H1 (cell line): ENCODE data around the gene TP53I13. TPM values are rescaled to one million over a fixed set of nuclear protein-coding genes. Genes with fewer than 3 reads are reported as not detected.

ENCODE experiments used
- CTCF ChIA-PET: fragments of 300-600 bp; sonication (Branson Sonifier 250); formaldehyde crosslinking; loops from one replicate; lab custom pipeline; 2021; ENCODE audit not compliant: partially characterized antibody; lab: Charles Lee
- POLR2A ChIA-PET: fragments of 300-600 bp; sonication (Branson Sonifier 250); formaldehyde crosslinking; loops from one replicate; lab custom pipeline; 2021; ENCODE audit warnings: inconsistent platforms; ENCODE audit not compliant: partially characterized antibody; lab: Charles Lee
- DNase-seq, 2 experiments: peaks; one replicate each; pipeline versions ENCODE4 v3.0.0 to v3.0.0-alpha.2; 2010 to 2022; ENCODE audit warnings: low spot score in 2 of 2, low read depth in 1 of 2, mixed read lengths in 1 of 2
- FAIRE-seq: peaks from 2 replicates; lab custom pipeline; 2011; peaks lifted over from hg19 to GRCh38; lab: Jason Lieb, UNC
- H2AFZ ChIP-seq: 2 replicates; pipeline ENCODE4 v1.8.1; 2012; ENCODE audit warnings: low read length, inconsistent platforms
- H2AK5ac ChIP-seq: 2 replicates; pipeline ENCODE4 v1.6.1; 2013; ENCODE audit warnings: low read depth, low read length
- H2BK120ac ChIP-seq: replicated peaks from 2 replicates; pipeline ENCODE3; 2013; ENCODE audit warnings: low read depth, low read length, inconsistent platforms
- H2BK12ac ChIP-seq: 2 replicates; pipeline ENCODE4 v1.6.1; 2013; ENCODE audit warnings: low read depth, low read length
- H2BK15ac ChIP-seq: 2 replicates; pipeline ENCODE4 v1.6.1; 2013; ENCODE audit warnings: low read length
- H2BK20ac ChIP-seq: 2 replicates; pipeline ENCODE4 v1.6.1; 2013; ENCODE audit warnings: low read length
- H2BK5ac ChIP-seq: 2 replicates; pipeline ENCODE4 v1.6.1; 2013; ENCODE audit warnings: low read depth, low read length
- H3K14ac ChIP-seq: 2 replicates; pipeline ENCODE4 v1.6.1; 2013; ENCODE audit warnings: inconsistent platforms; ENCODE audit not compliant: insufficient read length
- H3K18ac ChIP-seq: 2 replicates; pipeline ENCODE4 v1.6.1; 2013; ENCODE audit warnings: low read length; ENCODE audit errors: extremely low read depth
- H3K23ac ChIP-seq: 2 replicates; pipeline ENCODE4 v1.6.1; 2013; ENCODE audit warnings: inconsistent platforms; ENCODE audit not compliant: insufficient read length
- H3K23me2 ChIP-seq: 2 replicates; pipeline ENCODE4 v1.6.1; 2013; ENCODE audit warnings: low read depth, low read length
- H3K27ac ChIP-seq: 2 replicates; pipeline ENCODE4 v1.6.1; 2011; ENCODE audit warnings: low read depth, low read length, inconsistent platforms
- H3K27me3 ChIP-seq, 4 experiments: replicated peaks in 1 of 4; 1 replicate in 1 of 4; 2 replicates in 3 of 4; pipeline versions ENCODE4 v1.6.1 to v1.8.1; 2011 to 2013; ENCODE audit warnings: low read length in 3 of 4, mild to moderate bottlenecking in 3 of 4, inconsistent platforms in 2 of 4, mixed read lengths in 2 of 4, moderate library complexity in 1 of 4; ENCODE audit not compliant: control insufficient read depth in 3 of 4, insufficient read depth in 3 of 4; ENCODE audit errors: extremely low read depth in 1 of 4
- H3K36me3 ChIP-seq, 4 experiments: 2 replicates each; pipeline versions ENCODE4 v1.6.1 to v1.8.1; 2011 to 2013; ENCODE audit warnings: mild to moderate bottlenecking in 4 of 4, low read length in 3 of 4, moderate library complexity in 2 of 4, control low read depth in 1 of 4, inconsistent platforms in 1 of 4; ENCODE audit not compliant: insufficient read depth in 4 of 4, control insufficient read depth in 2 of 4
- H3K4ac ChIP-seq: replicated peaks from 2 replicates; pipeline ENCODE3; 2013; ENCODE audit warnings: low read length, low read depth, mixed read lengths, inconsistent platforms; ENCODE audit not compliant: insufficient read length
- H3K4me1 ChIP-seq, 4 experiments: replicated peaks in 1 of 4; 1 replicate in 1 of 4; 2 replicates in 3 of 4; pipeline versions ENCODE4 v1.6.1 to v1.8.1; 2011 to 2013; ENCODE audit warnings: low read length in 3 of 4, inconsistent platforms in 2 of 4, mixed read lengths in 1 of 4; ENCODE audit not compliant: insufficient read depth in 4 of 4, control insufficient read depth in 3 of 4
- H3K4me2 ChIP-seq, 2 experiments: 2 replicates each; pipeline versions ENCODE4 v1.6.1 to v1.8.1; 2011 to 2013; ENCODE audit warnings: low read depth in 2 of 2, low read length in 2 of 2, control low read depth in 1 of 2, inconsistent platforms in 1 of 2, mild to moderate bottlenecking in 1 of 2; ENCODE audit not compliant: insufficient read depth in 1 of 2
- H3K4me3 ChIP-seq, 4 experiments: fragments of 200-600, 300-600 bp in 1 of 4; sonication (generic), shearing (Covaris generic), sonication (Bioruptor Twin) in 1 of 4; 2 replicates each; pipeline versions ENCODE4 v1.5.1 to v1.8.1; 2011 to 2016; ENCODE audit warnings: low read length in 4 of 4, low read depth in 3 of 4, control low read depth in 2 of 4, inconsistent platforms in 2 of 4, mild to moderate bottlenecking in 2 of 4, mixed read lengths in 1 of 4, moderate library complexity in 1 of 4; ENCODE audit not compliant: insufficient read depth in 2 of 4; ENCODE audit errors: extremely low read depth in 1 of 4
- H3K56ac ChIP-seq: replicated peaks from 2 replicates; pipeline ENCODE3; 2013; ENCODE audit warnings: low read depth, mild to moderate bottlenecking, mixed read lengths, low read length, inconsistent platforms; ENCODE audit not compliant: insufficient read length
- H3K79me1 ChIP-seq: 2 replicates; pipeline ENCODE4 v1.6.1; 2013; ENCODE audit warnings: low read depth, low read length, control low read depth
- H3K79me2 ChIP-seq, 2 experiments: 2 replicates each; pipeline versions ENCODE4 v1.6.1 to v1.8.1; 2012 to 2013; ENCODE audit warnings: low read length in 2 of 2, mild to moderate bottlenecking in 2 of 2, inconsistent platforms in 1 of 2; ENCODE audit not compliant: insufficient read depth in 2 of 2, control insufficient read depth in 1 of 2
- H3K9ac ChIP-seq, 4 experiments: replicated peaks in 1 of 4; 1 replicate in 1 of 4; 2 replicates in 3 of 4; pipeline versions ENCODE4 v1.6.1 to v1.8.1; 2011 to 2013; ENCODE audit warnings: low read depth in 3 of 4, low read length in 3 of 4, control low read depth in 2 of 4, mild to moderate bottlenecking in 2 of 4, moderate library complexity in 2 of 4, inconsistent platforms in 1 of 4; ENCODE audit errors: extremely low read depth in 1 of 4
- H3K9me3 ChIP-seq, 2 experiments: 2 replicates each; pipeline versions ENCODE4 v1.6.1 to v1.8.1; 2012 to 2013; ENCODE audit warnings: mild to moderate bottlenecking in 2 of 2, moderate library complexity in 2 of 2, control low read depth in 1 of 2, inconsistent platforms in 1 of 2, low read depth in 1 of 2, low read length in 1 of 2, mixed read lengths in 1 of 2; ENCODE audit not compliant: insufficient read depth in 2 of 2
- H4K20me1 ChIP-seq, 2 experiments: replicated peaks in 1 of 2; 2 replicates each; pipeline versions ENCODE3 to v1.8.1; 2011 to 2013; ENCODE audit warnings: inconsistent platforms in 2 of 2, low read length in 2 of 2, mild to moderate bottlenecking in 1 of 2; ENCODE audit not compliant: insufficient read depth in 2 of 2, control insufficient read depth in 1 of 2
- H4K5ac ChIP-seq: 2 replicates; pipeline ENCODE4 v1.6.1; 2013; ENCODE audit warnings: low read length, low read depth, mixed read lengths, inconsistent platforms; ENCODE audit not compliant: insufficient read length
- H4K8ac ChIP-seq: 2 replicates; pipeline ENCODE4 v1.8.0; 2013; ENCODE audit warnings: mild to moderate bottlenecking, moderate library complexity, low read length, inconsistent platforms; ENCODE audit not compliant: insufficient read depth; ENCODE audit errors: extremely low read depth
- H4K91ac ChIP-seq: replicated peaks from 2 replicates; pipeline ENCODE3; 2013; ENCODE audit warnings: low read length, mixed read lengths, inconsistent platforms; ENCODE audit not compliant: insufficient read length
- BCL11A ChIP-seq, 2 experiments: IDR thresholded peaks; one replicate each; pipeline ENCODE4 v1.6.1; 2011; ENCODE audit warnings: low read depth in 2 of 2, low read length in 2 of 2, mild to moderate bottlenecking in 2 of 2
- CHD2 ChIP-seq: IDR thresholded peaks from 2 replicates; pipeline ENCODE4 v1.6.1; 2012; ENCODE audit warnings: low read length, improper control_type of control experiment
- PHF8 ChIP-seq: fragments of 200-600 bp; sonication (generic); conservative IDR thresholded peaks from 2 replicates; pipeline ENCODE4 v1.7.1; 2012; ENCODE audit warnings: low read depth, mild to moderate bottlenecking, inconsistent platforms, low read length, moderate library complexity
- RNF2 ChIP-seq: fragments of 200-900, 300-1000 bp; sonication (generic); IDR thresholded peaks from 2 replicates; pipeline ENCODE4 v1.7.1; 2016; ENCODE audit warnings: borderline replicate concordance, low read depth, mild to moderate bottlenecking, antibody characterized with exemption, low read length; ENCODE audit not compliant: poor library complexity, severe bottlenecking; ENCODE audit errors: missing control alignments
- SAP30 ChIP-seq: fragments of 300-600 bp; sonication (generic); IDR thresholded peaks from 2 replicates; pipeline ENCODE4 v1.7.1; 2012; ENCODE audit warnings: low read length, moderate library complexity, mild to moderate bottlenecking, inconsistent platforms; ENCODE audit not compliant: insufficient read depth, insufficient replicate concordance
- TAF7 ChIP-seq: optimal IDR thresholded peaks from 2 replicates; pipeline ENCODE3; 2011; ENCODE audit warnings: low read depth, mild to moderate bottlenecking, inconsistent platforms, low read length, moderate library complexity, borderline replicate concordance
- USF2 ChIP-seq: IDR thresholded peaks from 2 replicates; pipeline ENCODE4 v1.6.1; 2011; ENCODE audit warnings: low read length, improper control_type of control experiment
- WGBS, 2 experiments: shearing (Covaris generic) in 1 of 2; methylation state at CpG; one replicate each; pipeline versions ENCODE4 v1.1.6 to v1.1.7; 2013 to 2015; ENCODE audit warnings: low lambda C conversion rate in 2 of 2, mixed read lengths in 2 of 2, inconsistent platforms in 1 of 2, low coverage in 1 of 2, missing lambda C conversion rate in 1 of 2; ENCODE audit not compliant: insufficient replicate concordance in 2 of 2, insufficient coverage in 1 of 2, insufficient read length in 1 of 2; ENCODE audit errors: extremely low coverage in 1 of 2, missing lambda C conversion rate in 1 of 2; 5-methylcytosine and 5-hydroxymethylcytosine counted together
- polyA plus RNA-seq, 7 experiments: library from polyadenylated mRNA; depleted of rRNA in 3 of 7; stranded (reverse) in 5 of 7; unstranded in 2 of 7; fragments of >200 nt in 5 of 7; fragments of 200-250 nt in 2 of 7; gene quantifications; 1 replicate in 5 of 7; 2 replicates in 1 of 7; 4 replicates in 1 of 7; pipeline versions ENCODE4 v1.2.1 to v1.2.3, GENCODE V29; 2011 to 2013; ENCODE audit warnings: missing spikeins in 2 of 7, mixed read lengths in 2 of 7
- total RNA-seq: library from RNA; stranded (reverse); fragmentation: NEBNext Ultra II Directional; extraction: Animal tissue kit (Norgen Biotek cat#: 25700); gene quantifications from 2 replicates; pipeline ENCODE4 v1.2.1, GENCODE V29; 2021

The TP53I13 gene
- total and polyA plus RNA-seq, 2 of the 8 experiments (the other 6 are each of a cell fraction or from before 2014, with no cell fraction given): 22.4 to 35.7 TPM

GRCh38 chr17:29589524-29590410, 21.3 kb downstream of the TP53I13 start, which contains the start of gene GIT1:
Gene GIT1, minus strand, starts transcription at chr17:29589648. Its CDS starts 270 bp downstream, at chr17:29589378.
- Histone ChIP-seq H2BK12ac (peak within 1 kb of the TSS; percentile 68; the same call in 1 of the 2 replicates), H2AFZ (no peak within 1 kb of the TSS), H3K79me2 (peaks cover 0 to 37% of the 10 kb centered on the region in 2 experiments; a peak in 2 of 4 replicates), H3K4me2 (peak within 1 kb of the TSS; percentile 93 to 95), H2BK120ac (peak within 1 kb of the TSS; percentile 1), H3K79me1 (peaks cover 18% of the 10 kb centered on the region), H3K4me3 (peak within 1 kb of the TSS; percentile 64 to 82 (median 75)), H3K4me1 (peaks cover 4 to 45% (median 38%) of the 10 kb centered on the region in 4 experiments), H3K9me3 (no peaks in the 10 kb centered on the region), H4K91ac (peak within 1 kb of the TSS; percentile 75), H3K14ac (no peak within 1 kb of the TSS), H2BK20ac (0 out of 2 replicates have a peak within 1 kb of the TSS, but pooled peaks have one; percentile 61), H4K20me1 (peaks cover 15 to 30% of the 10 kb centered on the region in 2 experiments), H4K5ac (peak within 1 kb of the TSS; percentile 45), H3K56ac (peak within 1 kb of the TSS; percentile 65), H3K18ac (peak within 1 kb of the TSS; percentile 78), H3K23ac (no peak within 1 kb of the TSS), H3K27ac (no peak within 1 kb of the TSS), H3K36me3 (no peaks in the 10 kb centered on the region), H2AK5ac (no peak within 1 kb of the TSS; the same call in 1 of the 2 replicates), H2BK15ac (peak within 1 kb of the TSS; percentile 97), H3K9ac (peak within 1 kb of the TSS in 2 of 4 experiments; percentile 18 to 29; a peak in 4 of 7 replicates), H3K4ac (peak within 1 kb of the TSS; percentile 97), H2BK5ac (peak within 1 kb of the TSS; percentile 57; the same call in 1 of the 2 replicates), H4K8ac (peak within 1 kb of the TSS; percentile 28; the same call in 1 of the 2 replicates), H3K27me3 (peaks cover 0 to 6% (median 5%) of the 10 kb centered on the region in 4 experiments; a peak in 2 of 7 replicates), H3K23me2 (peaks cover 36% of the 10 kb centered on the region; the same call in 1 of the 2 replicates)
- WGBS, 2 experiments: 26% methylated on average over 22 of the region's 70 CpGs; no CpG with 5 or more reads in 1 of the 2 experiments
- ChIA-PET CTCF (interaction anchor here (2.0 to 5.0 kb wide), 4 partner anchors 11 to 25 kb away, joined by 12 to 167 read pairs (median 54); partner anchors contain the start of gene TP53I13), POLR2A (interaction anchor here (1.5 to 3.6 kb wide), 4 partner anchors 8 to 22 kb away, joined by 3 to 19 read pairs (median 6); partner anchors contain the start of gene TP53I13)
- peak in 1 of 2 experiments; percentile 87 for DNase-seq
- no peak for FAIRE-seq
- TF ChIP-seq RNF2 (no peak), PHF8 (no peak), SAP30 (no peak), BCL11A (IDR thresholded peaks at IDR 0.05; ENCODE audit: low read depth in 2 of 2, low read length in 2 of 2) (no peak), CHD2 (no peak), USF2 (no peak), TAF7 (no peak)
